HCT116 (cell line): Measurements from ENCODE around the gene COL23A1. TPM values are rescaled to one million over a fixed set of nuclear protein-coding genes. Genes with fewer than 3 reads are reported as not detected.

Experiments used
- ATAC-seq: fragments of 200-7000 bp; cut with Tn5 transposase; 2 replicates; pipeline ENCODE4 v1.9.1; 2020; ENCODE audit warnings: mild to moderate bottlenecking, moderate library complexity
- BruUV-seq: library from RNA; stranded (reverse); fragments of 400-500 nt; replicated peaks from 2 replicates; lab custom pipeline; 2021; lab: Mats Ljungman, UMichigan
- CTCF ChIA-PET: fragments of 300-600 bp; sonication (Branson Sonifier 250); formaldehyde crosslinking; loops from one replicate; lab custom pipeline; 2021; ENCODE audit warnings: antibody characterized with exemption; lab: Charles Lee
- POLR2A ChIA-PET: fragments of 300-600, 350-600 bp; sonication (Branson Sonifier 250); formaldehyde crosslinking; loops from one replicate; lab custom pipeline; 2021; ENCODE audit warnings: antibody characterized with exemption; lab: Charles Lee
- RAD21 ChIA-PET, 2 experiments: fragments of 300-600 bp; sonication (Branson Sonifier 250); formaldehyde crosslinking; loops; one replicate each; lab custom pipeline; 2023; ENCODE audit warnings: low total read pairs in 2 of 2; ENCODE audit not compliant: uncharacterized antibody in 2 of 2, unreplicated experiment in 2 of 2, low non-redundant PET in 1 of 2; lab: Charles Lee
- DNase-seq: peaks from one replicate; pipeline ENCODE4 v3.0.0-alpha.2; 2010; ENCODE audit warnings: low read depth, low spot score
- H2AFZ ChIP-seq: fragments of 200-600 bp; shearing (Covaris generic), sonication (generic); 2 replicates; pipeline ENCODE4 v1.6.1; 2017; ENCODE audit warnings: low read depth, mixed run types, mixed read lengths, antibody characterized with exemption, low read length; ENCODE audit not compliant: poor library complexity, severe bottlenecking
- H3K27ac ChIP-seq: 2 replicates; pipeline ENCODE4 v1.5.1; 2012; ENCODE audit warnings: low read depth, low read length
- H3K27me3 ChIP-seq: fragments of 200-600 bp; sonication (generic); 2 replicates; pipeline ENCODE4 v1.6.1; 2016; ENCODE audit warnings: mixed run types, low read length, mixed read lengths; ENCODE audit not compliant: insufficient read depth
- H3K36me3 ChIP-seq, 2 experiments: fragments of 200-500 bp in 1 of 2; fragments of 200-600 bp in 1 of 2; sonication (Bioruptor generic) in 1 of 2; sonication (generic) in 1 of 2; 2 replicates each; pipeline versions ENCODE4 v1.5.1 to v1.6.1; 2014 to 2016; ENCODE audit warnings: low read length in 2 of 2, inconsistent platforms in 1 of 2, mixed read lengths in 1 of 2, mixed run types in 1 of 2; ENCODE audit not compliant: insufficient read depth in 2 of 2, control insufficient read depth in 1 of 2
- H3K4me1 ChIP-seq, 2 experiments: fragments of 200-600 bp in 1 of 2; sonication (generic) in 1 of 2; 2 replicates each; pipeline versions ENCODE4 v1.5.1 to v1.6.1; 2012 to 2017; ENCODE audit warnings: low read length in 2 of 2, inconsistent platforms in 1 of 2, mild to moderate bottlenecking in 1 of 2, mixed read lengths in 1 of 2, mixed run types in 1 of 2, moderate library complexity in 1 of 2; ENCODE audit not compliant: insufficient read depth in 2 of 2, control insufficient read depth in 1 of 2
- H3K4me2 ChIP-seq: fragments of 200-600 bp; sonication (generic); 2 replicates; pipeline ENCODE4 v1.6.1; 2017; ENCODE audit warnings: mixed run types, low read length, mixed read lengths
- H3K4me3 ChIP-seq, 2 experiments: fragments of 200-600 bp in 1 of 2; sonication (generic) in 1 of 2; replicated peaks in 1 of 2; 2 replicates each; pipeline ENCODE4 v1.5.1; 2011 to 2016; ENCODE audit warnings: low read length in 2 of 2, control low read depth in 1 of 2, low read depth in 1 of 2, mild to moderate bottlenecking in 1 of 2, mixed read lengths in 1 of 2, mixed run types in 1 of 2
- H3K79me2 ChIP-seq: fragments of 200-600 bp; sonication (generic); 2 replicates; pipeline ENCODE4 v1.6.1; 2017; ENCODE audit warnings: mild to moderate bottlenecking, mixed run types, low read length, moderate library complexity, mixed read lengths; ENCODE audit not compliant: insufficient read depth
- H3K9ac ChIP-seq: fragments of 200-600 bp; sonication (generic); 2 replicates; pipeline ENCODE4 v1.6.1; 2016; ENCODE audit warnings: low read length, mixed read lengths
- H3K9me2 ChIP-seq: fragments of 200-600 bp; sonication (generic), shearing (Covaris generic); 2 replicates; pipeline ENCODE4 v1.6.1; 2017; ENCODE audit warnings: mixed run types, mild to moderate bottlenecking, moderate library complexity; ENCODE audit not compliant: insufficient read depth
- H3K9me3 ChIP-seq, 2 experiments: fragments of 200-500 bp in 1 of 2; fragments of 200-600 bp in 1 of 2; sonication (Bioruptor generic) in 1 of 2; sonication (generic) in 1 of 2; 2 replicates each; pipeline ENCODE4 v1.6.1; 2014 to 2017; ENCODE audit warnings: low read length in 2 of 2, mixed read lengths in 2 of 2, inconsistent platforms in 1 of 2, low read depth in 1 of 2, mild to moderate bottlenecking in 1 of 2, mixed run types in 1 of 2, moderate library complexity in 1 of 2; ENCODE audit not compliant: control insufficient read depth in 1 of 2, insufficient read depth in 1 of 2
- H4K20me1 ChIP-seq: fragments of 200-600 bp; sonication (generic), shearing (Covaris generic); 2 replicates; pipeline ENCODE4 v1.6.1; 2017; ENCODE audit warnings: mixed run types, mild to moderate bottlenecking, moderate library complexity; ENCODE audit not compliant: insufficient read depth
- CBX3 ChIP-seq: IDR thresholded peaks from 2 replicates; pipeline ENCODE4 v1.6.1; 2012; ENCODE audit warnings: low read depth
- CEBPB ChIP-seq: IDR thresholded peaks from 2 replicates; pipeline ENCODE4 v1.6.1; 2012; ENCODE audit warnings: low read depth
- EGR1 ChIP-seq: IDR thresholded peaks from 2 replicates; pipeline ENCODE4 v1.6.1; 2012; ENCODE audit warnings: low read depth
- EZH2phosphoT487 ChIP-seq: fragments of 200-600 bp; IDR thresholded peaks from 2 replicates; pipeline ENCODE4 v1.6.1; 2018; ENCODE audit warnings: antibody characterized with exemption, borderline replicate concordance
- JUND ChIP-seq: IDR thresholded peaks from 2 replicates; pipeline ENCODE4 v1.6.1; 2012
- POLR2A ChIP-seq: IDR thresholded peaks from 2 replicates; pipeline ENCODE4 v1.7.0; 2011; ENCODE audit warnings: borderline replicate concordance; ENCODE audit not compliant: insufficient read depth, insufficient read length; ENCODE audit errors: extremely low read depth
- POLR2AphosphoS5 ChIP-seq: IDR thresholded peaks from 2 replicates; pipeline ENCODE4 v1.6.1; 2011; ENCODE audit warnings: mild to moderate bottlenecking, low read depth, low read length, moderate library complexity
- RAD21 ChIP-seq: IDR thresholded peaks from 2 replicates; pipeline ENCODE4 v1.6.1; 2012; ENCODE audit warnings: low read depth, mild to moderate bottlenecking
- SIN3A ChIP-seq: IDR thresholded peaks from 2 replicates; pipeline ENCODE4 v1.6.1; 2012; ENCODE audit warnings: low read depth
- SP1 ChIP-seq: IDR thresholded peaks from 2 replicates; pipeline ENCODE4 v1.6.1; 2012; ENCODE audit warnings: low read depth
- SRF ChIP-seq: IDR thresholded peaks from 2 replicates; pipeline ENCODE4 v1.6.1; 2012; ENCODE audit warnings: low read depth
- TCF7L2 ChIP-seq: IDR thresholded peaks from 2 replicates; pipeline ENCODE4 v1.7.0; 2011; ENCODE audit warnings: borderline replicate concordance, inconsistent platforms; ENCODE audit not compliant: insufficient read depth, insufficient read length; ENCODE audit errors: extremely low read depth
- ZFX ChIP-seq: fragments of 450-650 bp; IDR thresholded peaks from 2 replicates; pipeline ENCODE4 v1.6.1; 2017
- intact Hi-C: fragments of 100-400 bp; cut with micrococcal nuclease; formaldehyde crosslinking; loops from 2 replicates; pipeline ENCODE4 v1.10.0; 2022
- total RNA-seq: library from RNA; stranded (reverse); gene quantifications from one replicate; pipeline ENCODE4 v1.2.1, GENCODE V29; 2021; ENCODE audit not compliant: unreplicated experiment
- TF ChIP-seq, protein P1 (sequence below): IDR thresholded peaks from 2 replicates; pipeline ENCODE4 v1.6.1; 2012; ENCODE audit warnings: low read depth
- TF ChIP-seq, protein P2 (sequence below): IDR thresholded peaks from 2 replicates; pipeline ENCODE4 v1.6.1; 2011; ENCODE audit warnings: mild to moderate bottlenecking, low read length, moderate library complexity; ENCODE audit not compliant: insufficient replicate concordance; ENCODE audit errors: extremely low read depth
- TF ChIP-seq, protein P3 (sequence below): IDR thresholded peaks from 2 replicates; pipeline ENCODE4 v1.6.1; 2012
- TF ChIP-seq, protein P4 (sequence below): IDR thresholded peaks from 2 replicates; pipeline ENCODE4 v1.6.1; 2012

COL23A1 gene
- total RNA-seq, 1 experiment from 2014 or later: not detected

DNA sequence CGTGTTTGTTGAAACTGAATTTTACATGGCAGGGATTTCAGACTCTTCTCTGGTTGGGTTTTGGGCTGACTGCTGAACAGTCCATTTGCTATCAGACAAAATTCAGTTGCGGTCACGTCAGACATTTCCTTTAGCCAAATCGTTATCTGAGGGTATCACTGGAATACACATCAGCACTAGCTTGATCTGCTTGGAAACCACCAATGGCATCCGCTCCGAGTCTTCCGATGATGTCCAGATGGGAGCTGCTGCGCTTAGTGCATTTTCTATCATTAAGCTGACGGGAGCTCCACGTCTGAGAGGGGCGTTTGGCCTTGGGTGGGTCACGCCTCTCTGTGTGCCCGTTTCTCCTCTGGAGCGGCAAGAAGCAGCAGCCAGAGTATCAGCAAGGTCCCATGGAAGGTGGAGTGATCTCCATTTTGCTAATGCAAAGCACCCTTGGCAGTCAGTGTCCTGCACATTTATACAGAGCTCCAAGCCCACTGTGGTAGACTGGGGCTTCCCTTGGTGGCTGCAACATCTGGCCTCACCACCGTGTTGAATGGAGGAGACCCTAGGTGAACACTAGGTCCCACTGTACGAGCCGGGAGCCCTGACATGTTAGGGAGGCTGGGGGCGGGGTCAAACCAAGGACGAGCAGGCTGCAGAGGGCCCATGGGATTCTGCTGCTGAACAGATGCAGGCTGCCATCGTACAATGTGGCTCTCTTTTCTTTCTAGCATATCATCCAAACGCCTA, 223.0 kb downstream of the COL23A1 start (continued):
- TF ChIP-seq, protein P1, sequence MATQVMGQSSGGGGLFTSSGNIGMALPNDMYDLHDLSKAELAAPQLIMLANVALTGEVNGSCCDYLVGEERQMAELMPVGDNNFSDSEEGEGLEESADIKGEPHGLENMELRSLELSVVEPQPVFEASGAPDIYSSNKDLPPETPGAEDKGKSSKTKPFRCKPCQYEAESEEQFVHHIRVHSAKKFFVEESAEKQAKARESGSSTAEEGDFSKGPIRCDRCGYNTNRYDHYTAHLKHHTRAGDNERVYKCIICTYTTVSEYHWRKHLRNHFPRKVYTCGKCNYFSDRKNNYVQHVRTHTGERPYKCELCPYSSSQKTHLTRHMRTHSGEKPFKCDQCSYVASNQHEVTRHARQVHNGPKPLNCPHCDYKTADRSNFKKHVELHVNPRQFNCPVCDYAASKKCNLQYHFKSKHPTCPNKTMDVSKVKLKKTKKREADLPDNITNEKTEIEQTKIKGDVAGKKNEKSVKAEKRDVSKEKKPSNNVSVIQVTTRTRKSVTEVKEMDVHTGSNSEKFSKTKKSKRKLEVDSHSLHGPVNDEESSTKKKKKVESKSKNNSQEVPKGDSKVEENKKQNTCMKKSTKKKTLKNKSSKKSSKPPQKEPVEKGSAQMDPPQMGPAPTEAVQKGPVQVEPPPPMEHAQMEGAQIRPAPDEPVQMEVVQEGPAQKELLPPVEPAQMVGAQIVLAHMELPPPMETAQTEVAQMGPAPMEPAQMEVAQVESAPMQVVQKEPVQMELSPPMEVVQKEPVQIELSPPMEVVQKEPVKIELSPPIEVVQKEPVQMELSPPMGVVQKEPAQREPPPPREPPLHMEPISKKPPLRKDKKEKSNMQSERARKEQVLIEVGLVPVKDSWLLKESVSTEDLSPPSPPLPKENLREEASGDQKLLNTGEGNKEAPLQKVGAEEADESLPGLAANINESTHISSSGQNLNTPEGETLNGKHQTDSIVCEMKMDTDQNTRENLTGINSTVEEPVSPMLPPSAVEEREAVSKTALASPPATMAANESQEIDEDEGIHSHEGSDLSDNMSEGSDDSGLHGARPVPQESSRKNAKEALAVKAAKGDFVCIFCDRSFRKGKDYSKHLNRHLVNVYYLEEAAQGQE: no peak
- TF ChIP-seq CBX3: no peak
- TF ChIP-seq POLR2A: no peak
- TF ChIP-seq POLR2AphosphoS5: no peak
- TF ChIP-seq, all 23 proteins: peak for 0

DNA sequence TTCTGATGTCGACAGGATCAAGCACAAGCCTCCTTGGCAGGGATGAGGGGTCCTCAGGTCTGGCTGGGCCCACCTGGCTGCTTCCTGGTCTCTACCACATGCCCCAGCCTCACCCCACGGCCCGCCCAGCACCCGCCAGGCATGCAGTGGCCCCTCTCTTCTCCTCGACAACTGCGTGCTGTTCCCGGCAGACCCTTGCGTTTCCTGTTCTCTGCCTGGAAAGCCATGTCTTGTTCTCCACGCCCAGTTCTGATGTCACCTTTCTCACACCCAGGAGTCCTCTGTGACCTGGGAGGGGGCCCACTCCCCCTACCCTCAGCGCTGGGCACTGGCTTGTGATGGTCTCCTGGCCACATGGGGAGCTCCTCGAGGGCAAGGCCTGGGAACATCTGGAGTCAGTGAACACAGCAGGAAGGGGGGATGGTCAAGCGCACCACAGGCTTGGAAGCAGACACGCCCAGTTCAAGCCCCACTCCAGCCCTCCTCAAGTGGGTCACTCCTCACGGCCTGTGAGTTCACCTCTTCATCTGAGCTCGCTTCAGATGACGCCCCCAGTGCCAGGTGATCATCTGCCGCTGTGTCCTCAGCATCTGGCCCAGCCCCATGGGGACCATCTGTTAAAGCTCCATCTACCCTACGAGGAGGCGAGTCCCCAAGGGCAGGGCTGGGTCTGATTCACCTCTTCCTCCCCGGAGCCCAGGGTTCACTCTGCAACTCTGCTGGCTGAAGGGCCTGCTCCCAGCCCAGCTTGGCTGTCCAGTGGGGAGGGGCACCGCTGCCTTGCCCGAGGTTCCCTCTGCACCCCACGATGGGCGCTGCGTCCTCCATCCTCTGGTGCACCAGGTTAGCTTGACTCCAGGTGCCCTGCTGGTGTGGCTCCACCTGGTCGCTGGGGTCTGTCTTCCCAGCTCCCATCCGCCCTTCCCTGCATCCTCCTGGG, 224.4 kb downstream of the COL23A1 start:
- no peak for ATAC-seq
- no peak overlapping the region for H3K9ac ChIP-seq
- no peaks in the 10 kb centered on the region for H4K20me1 ChIP-seq
- no peak overlapping the region for H3K4me3 ChIP-seq
- no peak for DNase-seq
- no peaks in the 10 kb centered on the region for H3K9me2 ChIP-seq
- no peaks in the 10 kb centered on the region for H3K9me3 ChIP-seq
- no peak overlapping the region for H3K4me2 ChIP-seq
- no peak overlapping the region for H2AFZ ChIP-seq
- intact Hi-C loops: no loop called here
- H3K79me2 ChIP-seq: no peaks in the 10 kb centered on the region
- ChIA-PET CTCF (no interaction called here), POLR2A (no interaction called here), RAD21 (no interaction called here)
- no TSS peak for BruUV-seq
- no peaks in the 10 kb centered on the region for H3K36me3 ChIP-seq
- H3K27ac ChIP-seq: no peak overlapping the region
- H3K27me3 ChIP-seq: peaks cover 6% of the 10 kb centered on the region; the same call in 1 of the 2 replicates
- H3K4me1 ChIP-seq: no peaks in the 10 kb centered on the region
- no peak for TF ChIP-seq RAD21
- no peak for TF ChIP-seq JUND
- no peak for TF ChIP-seq EZH2phosphoT487
- TF ChIP-seq, protein P2, sequence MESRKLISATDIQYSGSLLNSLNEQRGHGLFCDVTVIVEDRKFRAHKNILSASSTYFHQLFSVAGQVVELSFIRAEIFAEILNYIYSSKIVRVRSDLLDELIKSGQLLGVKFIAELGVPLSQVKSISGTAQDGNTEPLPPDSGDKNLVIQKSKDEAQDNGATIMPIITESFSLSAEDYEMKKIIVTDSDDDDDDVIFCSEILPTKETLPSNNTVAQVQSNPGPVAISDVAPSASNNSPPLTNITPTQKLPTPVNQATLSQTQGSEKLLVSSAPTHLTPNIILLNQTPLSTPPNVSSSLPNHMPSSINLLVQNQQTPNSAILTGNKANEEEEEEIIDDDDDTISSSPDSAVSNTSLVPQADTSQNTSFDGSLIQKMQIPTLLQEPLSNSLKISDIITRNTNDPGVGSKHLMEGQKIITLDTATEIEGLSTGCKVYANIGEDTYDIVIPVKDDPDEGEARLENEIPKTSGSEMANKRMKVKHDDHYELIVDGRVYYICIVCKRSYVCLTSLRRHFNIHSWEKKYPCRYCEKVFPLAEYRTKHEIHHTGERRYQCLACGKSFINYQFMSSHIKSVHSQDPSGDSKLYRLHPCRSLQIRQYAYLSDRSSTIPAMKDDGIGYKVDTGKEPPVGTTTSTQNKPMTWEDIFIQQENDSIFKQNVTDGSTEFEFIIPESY: no peak
- no peak for TF ChIP-seq ZFX
- no peak for TF ChIP-seq SP1
- TF ChIP-seq, protein P3, sequence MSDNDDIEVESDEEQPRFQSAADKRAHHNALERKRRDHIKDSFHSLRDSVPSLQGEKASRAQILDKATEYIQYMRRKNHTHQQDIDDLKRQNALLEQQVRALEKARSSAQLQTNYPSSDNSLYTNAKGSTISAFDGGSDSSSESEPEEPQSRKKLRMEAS: no peak
- no peak for TF ChIP-seq CBX3
- no peak for TF ChIP-seq CEBPB
- no peak for TF ChIP-seq SRF
- TF ChIP-seq EGR1: no peak
- TF ChIP-seq TCF7L2: no peak
- TF ChIP-seq, protein P4, sequence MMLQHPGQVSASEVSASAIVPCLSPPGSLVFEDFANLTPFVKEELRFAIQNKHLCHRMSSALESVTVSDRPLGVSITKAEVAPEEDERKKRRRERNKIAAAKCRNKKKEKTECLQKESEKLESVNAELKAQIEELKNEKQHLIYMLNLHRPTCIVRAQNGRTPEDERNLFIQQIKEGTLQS: no peak
- TF ChIP-seq SIN3A: no peak
